Right atrium auricular region (tissue), 2 donors: ENCODE measurements around the gene NRIP3. TPM values are rescaled to one million over a fixed set of nuclear protein-coding genes. Genes with fewer than 3 reads are reported as not detected.

Source experiments
- DNase-seq: peaks from one replicate; pipeline ENCODE4 v3.0.0-alpha.2; 2019; ENCODE audit warnings: low spot score
- H3K27ac ChIP-seq, 2 donors: fragments of 200-600 bp; sonication (generic); 1 replicate in 1 of 2; 2 replicates in 1 of 2; pipeline ENCODE4 v1.5.1; 2016 to 2019
- H3K27me3 ChIP-seq, 2 donors: fragments of 200-600 bp; sonication (generic); one replicate each; pipeline versions ENCODE4 v1.5.1 to v1.6.0; 2017 to 2019
- H3K36me3 ChIP-seq: fragments of 200-600 bp; sonication (generic); one replicate; pipeline ENCODE4 v1.5.1; 2016
- H3K4me1 ChIP-seq, 2 donors: fragments of 200-600 bp; sonication (generic); one replicate each; pipeline versions ENCODE4 v1.5.1 to v1.6.0; 2017 to 2019
- H3K4me3 ChIP-seq, 2 donors: fragments of 200-600 bp; sonication (generic); 1 replicate in 1 of 2; 2 replicates in 1 of 2; pipeline ENCODE4 v1.5.1; 2017 to 2019; ENCODE audit warnings: mild to moderate bottlenecking in 1 of 2, moderate library complexity in 1 of 2
- H3K9me3 ChIP-seq, 2 donors: fragments of 200-600 bp; sonication (generic); one replicate each; pipeline ENCODE4 v1.5.1; 2019
- CTCF ChIP-seq, 2 donors: fragments of 200-600 bp; sonication (generic); IDR thresholded peaks; one replicate each; pipeline ENCODE4 v1.5.1; 2019; ENCODE audit warnings: antibody characterized with exemption in 2 of 2
- total RNA-seq, 2 donors: library from RNA; depleted of rRNA; stranded (reverse); fragments of >200 nt; gene quantifications; one replicate each; pipeline ENCODE4 v1.1.0, GENCODE V29; 2016

Gene NRIP3
- total RNA-seq, 2 donors from 2014 or later = 1.4 to 2.0 TPM

- no peaks in the 10 kb centered on the region for H3K36me3 ChIP-seq
- no peak for DNase-seq
- no peak for TF ChIP-seq CTCF (IDR thresholded peaks at IDR 0.05)
- no peaks in the 10 kb centered on the region for H3K9me3 ChIP-seq
- H3K27ac ChIP-seq = no peak overlapping the region
- H3K4me1 ChIP-seq = no peaks in the 10 kb centered on the region
- H3K4me3 ChIP-seq = no peak overlapping the region
- no peaks in the 10 kb centered on the region for H3K27me3 ChIP-seq
Observed at GRCh38 chr11:8971196-8971923, 32.4 kb downstream of the NRIP3 start.

- no peaks in the 10 kb centered on the region for H3K36me3 ChIP-seq
- H3K27me3 ChIP-seq = no peaks in the 10 kb centered on the region
- no peak overlapping the region for H3K4me3 ChIP-seq
- H3K9me3 ChIP-seq = no peaks in the 10 kb centered on the region
- no peak overlapping the region for H3K27ac ChIP-seq
- no peak for DNase-seq
- peaks cover 0 to 20% of the 10 kb centered on the region in 2 donors for H3K4me1 ChIP-seq
- TF ChIP-seq CTCF (IDR thresholded peaks at IDR 0.05) = no peak
Observed at GRCh38 chr11:8967184-8967583, 36.6 kb downstream of the NRIP3 start.

GRCh38 chr11:8964324-8965320 is 39.2 kb downstream of the NRIP3 start, which contains the start of gene TMEM9B:
Gene TMEM9B (minus strand): TSS chr11:8964442. CDS start chr11:8964313, 129 bp downstream.
- Histone ChIP-seq H3K4me1 (peaks cover 0 to 27% of the 10 kb centered on the region in 2 donors), H3K4me3 (peak within 1 kb of the TSS; percentile 87 to 88), H3K27me3 (no peaks in the 10 kb centered on the region), H3K36me3 (no peaks in the 10 kb centered on the region), H3K27ac (peak within 1 kb of the TSS; percentile 91 to 92), H3K9me3 (no peaks in the 10 kb centered on the region)
- no peak for TF ChIP-seq CTCF (IDR thresholded peaks at IDR 0.05)
- peak; percentile 92 for DNase-seq

- H3K27me3 ChIP-seq = no peaks in the 10 kb centered on the region
- H3K9me3 ChIP-seq = no peaks in the 10 kb centered on the region
- peaks cover 0 to 33% of the 10 kb centered on the region in 2 donors for H3K4me1 ChIP-seq
- DNase-seq = peak; percentile 77
- H3K36me3 ChIP-seq = no peaks in the 10 kb centered on the region
- no peak for TF ChIP-seq CTCF (IDR thresholded peaks at IDR 0.05)
- H3K27ac ChIP-seq = peak overlapping the region; percentile 91 to 92
- H3K4me3 ChIP-seq = peak overlapping the region; percentile 87 to 88
Observed at GRCh38 chr11:8963569-8964323, 40.1 kb downstream of the NRIP3 start.

GRCh38 chr11:8962841-8963240 is 41.0 kb downstream of the NRIP3 start:
- H3K27ac ChIP-seq = peak overlapping the region in 1 of 2 donors; percentile 92
- no peak for TF ChIP-seq CTCF (IDR thresholded peaks at IDR 0.05)
- no peak overlapping the region for H3K4me3 ChIP-seq
- H3K36me3 ChIP-seq = no peaks in the 10 kb centered on the region
- H3K4me1 ChIP-seq = peaks cover 0 to 33% of the 10 kb centered on the region in 2 donors
- no peak for DNase-seq
- H3K9me3 ChIP-seq = no peaks in the 10 kb centered on the region
- no peaks in the 10 kb centered on the region for H3K27me3 ChIP-seq
